DOHH2 (cell line): ENCODE data around the gene CELA2A.

Source experiments
- H3F3A ChIP-seq: fragments of 200-600 bp; sonication (generic), shearing (Covaris generic); 2 replicates; pipeline ENCODE4 v1.6.0; 2016; ENCODE audit warnings: antibody characterized with exemption, mild to moderate bottlenecking; ENCODE audit not compliant: control insufficient read depth, insufficient read depth
- H3K27ac ChIP-seq: fragments of 200-600 bp; sonication (generic); 2 replicates; pipeline ENCODE4 v1.5.1; 2014; ENCODE audit warnings: low read depth, mild to moderate bottlenecking, low read length, moderate library complexity
- H3K27me3 ChIP-seq: fragments of 200-600 bp; sonication (generic); 2 replicates; pipeline ENCODE4 v1.6.1; 2014; ENCODE audit warnings: mild to moderate bottlenecking, low read length, mixed read lengths; ENCODE audit not compliant: control insufficient read depth
- H3K36me3 ChIP-seq: fragments of 200-600 bp; sonication (generic); 2 replicates; pipeline ENCODE4 v1.6.1; 2014; ENCODE audit warnings: mild to moderate bottlenecking, low read length, moderate library complexity, mixed read lengths; ENCODE audit not compliant: control insufficient read depth
- H3K4me1 ChIP-seq: fragments of 200-600 bp; sonication (generic); 2 replicates; pipeline ENCODE4 v1.6.1; 2014; ENCODE audit warnings: mild to moderate bottlenecking, low read length, mixed read lengths; ENCODE audit not compliant: control insufficient read depth
- H3K4me2 ChIP-seq: fragments of 200-600 bp; sonication (generic); 2 replicates; pipeline ENCODE4 v1.6.0; 2014; ENCODE audit warnings: mild to moderate bottlenecking, low read length, moderate library complexity
- H3K4me3 ChIP-seq: fragments of 200-600 bp; sonication (generic); 2 replicates; pipeline ENCODE4 v1.5.1; 2014; ENCODE audit warnings: mild to moderate bottlenecking, low read length, mixed read lengths
- H3K79me2 ChIP-seq: fragments of 200-600 bp; sonication (generic); 2 replicates; pipeline ENCODE4 v1.6.1; 2014; ENCODE audit warnings: mild to moderate bottlenecking, low read length, mixed read lengths; ENCODE audit not compliant: control insufficient read depth
- H3K9me2 ChIP-seq: fragments of 200-600 bp; sonication (generic); replicated peaks from 2 replicates; pipeline ENCODE4 v1.6.1; 2014; ENCODE audit warnings: mild to moderate bottlenecking, low read length, mixed read lengths; ENCODE audit not compliant: control insufficient read depth
- H3K9me3 ChIP-seq: fragments of 200-600 bp; sonication (generic); 2 replicates; pipeline ENCODE4 v1.6.1; 2014; ENCODE audit warnings: antibody characterized with exemption, low read length, mixed read lengths; ENCODE audit not compliant: control insufficient read depth, insufficient read depth
- H4K20me1 ChIP-seq: fragments of 200-600 bp; sonication (generic); 2 replicates; pipeline ENCODE4 v1.6.0; 2014; ENCODE audit warnings: low read depth, mild to moderate bottlenecking, antibody characterized with exemption, low read length, moderate library complexity; ENCODE audit not compliant: control insufficient read depth, insufficient read depth
- EZH2phosphoT487 ChIP-seq: fragments of 200-600 bp; sonication (generic); IDR thresholded peaks from 2 replicates; pipeline ENCODE4 v1.6.1; 2017; ENCODE audit warnings: borderline replicate concordance, mild to moderate bottlenecking, antibody characterized with exemption, low read length, moderate library complexity, mixed read lengths
- TF ChIP-seq, protein P1 (sequence below): fragments of 200-600 bp; sonication (generic); IDR thresholded peaks from one replicate; pipeline ENCODE4 v1.5.1; 2014; ENCODE audit warnings: antibody characterized with exemption, mild to moderate bottlenecking, low read depth, low read length; ENCODE audit not compliant: poor library complexity, severe bottlenecking

Gene CELA2A

GRCh38 chr1:15445390-15446122, 11.0 kb upstream of the CELA2A start:
- TF ChIP-seq, protein P1, sequence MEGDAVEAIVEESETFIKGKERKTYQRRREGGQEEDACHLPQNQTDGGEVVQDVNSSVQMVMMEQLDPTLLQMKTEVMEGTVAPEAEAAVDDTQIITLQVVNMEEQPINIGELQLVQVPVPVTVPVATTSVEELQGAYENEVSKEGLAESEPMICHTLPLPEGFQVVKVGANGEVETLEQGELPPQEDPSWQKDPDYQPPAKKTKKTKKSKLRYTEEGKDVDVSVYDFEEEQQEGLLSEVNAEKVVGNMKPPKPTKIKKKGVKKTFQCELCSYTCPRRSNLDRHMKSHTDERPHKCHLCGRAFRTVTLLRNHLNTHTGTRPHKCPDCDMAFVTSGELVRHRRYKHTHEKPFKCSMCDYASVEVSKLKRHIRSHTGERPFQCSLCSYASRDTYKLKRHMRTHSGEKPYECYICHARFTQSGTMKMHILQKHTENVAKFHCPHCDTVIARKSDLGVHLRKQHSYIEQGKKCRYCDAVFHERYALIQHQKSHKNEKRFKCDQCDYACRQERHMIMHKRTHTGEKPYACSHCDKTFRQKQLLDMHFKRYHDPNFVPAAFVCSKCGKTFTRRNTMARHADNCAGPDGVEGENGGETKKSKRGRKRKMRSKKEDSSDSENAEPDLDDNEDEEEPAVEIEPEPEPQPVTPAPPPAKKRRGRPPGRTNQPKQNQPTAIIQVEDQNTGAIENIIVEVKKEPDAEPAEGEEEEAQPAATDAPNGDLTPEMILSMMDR, result no peak
- TF ChIP-seq EZH2phosphoT487, result no peak
- Histone ChIP-seq H3K79me2 (no peaks in the 10 kb centered on the region), H3F3A (no peaks in the 10 kb centered on the region), H3K9me2 (no peaks in the 10 kb centered on the region), H3K4me2 (no peak overlapping the region), H3K27me3 (peaks cover 3% of the 10 kb centered on the region; the same call in 1 of the 2 replicates), H3K9me3 (no peaks in the 10 kb centered on the region), H3K4me3 (no peak overlapping the region), H3K27ac (no peak overlapping the region), H3K4me1 (no peaks in the 10 kb centered on the region), H3K36me3 (no peaks in the 10 kb centered on the region), H4K20me1 (no peaks in the 10 kb centered on the region)

DNA sequence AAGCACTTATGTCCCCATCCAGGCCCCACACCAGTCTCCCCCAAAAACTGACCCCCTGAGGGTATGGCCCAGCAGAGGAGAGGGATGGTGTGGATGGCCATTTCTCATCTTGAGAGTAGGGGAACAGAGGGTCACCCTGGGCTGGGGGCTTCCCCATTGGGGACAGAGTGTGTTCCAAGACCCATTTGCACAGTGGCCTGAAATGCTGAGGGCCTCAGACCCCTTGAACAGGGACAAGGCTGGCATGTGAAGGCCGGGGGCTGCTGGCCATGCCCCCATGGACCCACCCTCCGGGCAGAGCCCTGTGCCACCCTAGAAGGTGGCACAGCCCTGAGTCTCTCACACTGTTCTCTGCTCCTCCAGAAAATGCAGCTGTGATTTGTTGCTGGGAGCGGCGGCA, 10.3 kb upstream of the CELA2A start:
- H3K9me2 ChIP-seq, result no peaks in the 10 kb centered on the region
- no peaks in the 10 kb centered on the region for H3K79me2 ChIP-seq
- TF ChIP-seq EZH2phosphoT487, result no peak
- TF ChIP-seq, protein P1, result no peak
- no peaks in the 10 kb centered on the region for H3K4me1 ChIP-seq
- H3K4me2 ChIP-seq, result no peak overlapping the region
- no peak overlapping the region for H3K4me3 ChIP-seq
- no peaks in the 10 kb centered on the region for H4K20me1 ChIP-seq
- H3K27ac ChIP-seq, result no peak overlapping the region
- no peaks in the 10 kb centered on the region for H3F3A ChIP-seq
- H3K9me3 ChIP-seq, result no peaks in the 10 kb centered on the region
- peaks cover 3% of the 10 kb centered on the region; the same call in 1 of the 2 replicates for H3K27me3 ChIP-seq
- no peaks in the 10 kb centered on the region for H3K36me3 ChIP-seq

GRCh38 chr1:15448877-15449462, 7.6 kb upstream of the CELA2A start:
- TF ChIP-seq, protein P1, result no peak
- no peak for TF ChIP-seq EZH2phosphoT487
- Histone ChIP-seq H3F3A (no peaks in the 10 kb centered on the region), H4K20me1 (no peaks in the 10 kb centered on the region), H3K36me3 (no peaks in the 10 kb centered on the region), H3K9me3 (no peaks in the 10 kb centered on the region), H3K9me2 (no peaks in the 10 kb centered on the region), H3K4me2 (no peak overlapping the region), H3K79me2 (no peaks in the 10 kb centered on the region), H3K27me3 (no peaks in the 10 kb centered on the region), H3K4me1 (no peaks in the 10 kb centered on the region), H3K4me3 (no peak overlapping the region), H3K27ac (no peak overlapping the region)
